Measurements from ENCODE around the gene FGF3.

DNA sequence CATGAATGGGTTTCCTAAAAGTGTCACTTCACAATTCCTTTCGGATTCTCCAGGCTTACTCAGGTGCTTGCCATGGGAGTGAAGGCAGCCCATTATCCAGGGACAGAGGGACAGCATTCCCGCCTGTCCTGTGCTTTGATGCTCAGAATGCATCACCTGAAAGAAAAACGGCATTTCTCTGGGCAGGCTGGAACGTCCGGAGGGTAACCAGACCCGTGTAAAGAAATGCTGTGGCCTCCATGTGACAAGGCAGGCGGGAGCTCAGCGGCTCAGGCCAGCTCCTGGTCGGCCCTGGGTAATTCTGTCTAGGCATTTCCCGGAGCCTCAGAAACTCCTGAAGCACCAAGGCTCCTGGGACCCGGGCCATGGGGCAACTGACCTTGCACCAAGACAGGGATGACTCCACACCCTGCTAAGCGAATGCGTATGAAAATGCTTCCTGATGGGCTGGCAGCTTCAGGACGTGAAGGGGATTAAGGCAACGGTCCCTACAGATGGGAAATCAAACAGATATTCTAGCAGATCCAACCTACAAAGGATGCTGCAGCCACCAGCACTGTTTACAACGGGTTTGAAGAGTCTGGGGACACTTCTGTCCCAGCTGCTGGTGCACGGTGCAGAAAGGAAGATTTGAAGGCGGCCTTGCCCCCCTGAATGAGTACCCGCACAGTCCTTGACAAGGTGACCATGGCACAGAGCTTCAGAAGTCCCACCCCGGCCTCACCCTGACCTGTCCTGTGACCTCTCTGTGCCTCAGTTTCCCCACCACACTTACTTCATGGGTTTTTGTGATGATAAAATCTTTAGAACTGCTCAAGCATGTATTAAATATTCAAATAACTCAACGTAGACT lies 13.6 kb upstream of the FGF3 start:
- TF ChIP-seq, protein P1, sequence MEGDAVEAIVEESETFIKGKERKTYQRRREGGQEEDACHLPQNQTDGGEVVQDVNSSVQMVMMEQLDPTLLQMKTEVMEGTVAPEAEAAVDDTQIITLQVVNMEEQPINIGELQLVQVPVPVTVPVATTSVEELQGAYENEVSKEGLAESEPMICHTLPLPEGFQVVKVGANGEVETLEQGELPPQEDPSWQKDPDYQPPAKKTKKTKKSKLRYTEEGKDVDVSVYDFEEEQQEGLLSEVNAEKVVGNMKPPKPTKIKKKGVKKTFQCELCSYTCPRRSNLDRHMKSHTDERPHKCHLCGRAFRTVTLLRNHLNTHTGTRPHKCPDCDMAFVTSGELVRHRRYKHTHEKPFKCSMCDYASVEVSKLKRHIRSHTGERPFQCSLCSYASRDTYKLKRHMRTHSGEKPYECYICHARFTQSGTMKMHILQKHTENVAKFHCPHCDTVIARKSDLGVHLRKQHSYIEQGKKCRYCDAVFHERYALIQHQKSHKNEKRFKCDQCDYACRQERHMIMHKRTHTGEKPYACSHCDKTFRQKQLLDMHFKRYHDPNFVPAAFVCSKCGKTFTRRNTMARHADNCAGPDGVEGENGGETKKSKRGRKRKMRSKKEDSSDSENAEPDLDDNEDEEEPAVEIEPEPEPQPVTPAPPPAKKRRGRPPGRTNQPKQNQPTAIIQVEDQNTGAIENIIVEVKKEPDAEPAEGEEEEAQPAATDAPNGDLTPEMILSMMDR (conservative IDR thresholded peaks at IDR 0.05; ENCODE audit: low read depth, low read length) = no peak
- TF ChIP-seq EZH2 (IDR thresholded peaks at IDR 0.05; ENCODE audit: low read length, unreplicated experiment) = no peak
